SIG-M5 treated with dmso at 0.1 percent for 504 hours (cell line): ENCODE results near the gene KATNIP.

Experiments
- DNase-seq: peaks from one replicate; lab custom pipeline; 2025; ENCODE audit not compliant: unreplicated experiment; lab: John Stamatoyannopoulos, UW

KATNIP gene

GRCh38 chr16:27549746-27550581 lies at the start of gene KATNIP, which contains the start of gene GTF3C1:
Gene KATNIP, plus strand, starts transcription at chr16:27550144. Its CDS starts 27 bp downstream, at chr16:27550171.
Gene GTF3C1, minus strand, starts transcription at chr16:27549913. Its CDS starts 23 bp downstream, at chr16:27549890.
- DNase-seq, result peak; percentile 96

GRCh38 chr16:27500801-27501200 lies 49.1 kb upstream of the KATNIP start:
- DNase-seq, result no peak

- DNase-seq, result no peak
Observed at GRCh38 chr16:27503662-27504061, 46.3 kb upstream of the KATNIP start.

GRCh38 chr16:27505297-27506236 lies 44.4 kb upstream of the KATNIP start:
- DNase-seq, result no peak

GRCh38 chr16:27506771-27507170 lies 43.2 kb upstream of the KATNIP start:
- DNase-seq, result no peak

GRCh38 chr16:27508476-27508875 lies 41.5 kb upstream of the KATNIP start:
- DNase-seq, result no peak

- DNase-seq, result no peak
Observed at GRCh38 chr16:27511657-27512448, 38.1 kb upstream of the KATNIP start.

GRCh38 chr16:27514806-27515205 lies 35.1 kb upstream of the KATNIP start:
- no peak for DNase-seq

- DNase-seq, result peak; percentile 43
Observed at GRCh38 chr16:27515874-27516353, 34.0 kb upstream of the KATNIP start.

- DNase-seq, result no peak
Observed at GRCh38 chr16:27516365-27516764, 33.6 kb upstream of the KATNIP start.

- no peak for DNase-seq
Observed at GRCh38 chr16:27517664-27518063, 32.3 kb upstream of the KATNIP start.

- no peak for DNase-seq
Observed at GRCh38 chr16:27518226-27518625, 31.7 kb upstream of the KATNIP start.

GRCh38 chr16:27520982-27521673 lies 28.8 kb upstream of the KATNIP start:
- DNase-seq, result no peak

GRCh38 chr16:27522173-27522707 lies 27.7 kb upstream of the KATNIP start:
- DNase-seq, result no peak

- DNase-seq, result no peak
Observed at GRCh38 chr16:27526180-27526579, 23.8 kb upstream of the KATNIP start.

- DNase-seq, result no peak
Observed at GRCh38 chr16:27528294-27528693, 21.6 kb upstream of the KATNIP start.

- DNase-seq, result no peak
Observed at GRCh38 chr16:27529962-27530361, 20.0 kb upstream of the KATNIP start.

GRCh38 chr16:27531186-27531585 lies 18.8 kb upstream of the KATNIP start:
- DNase-seq, result no peak

- DNase-seq, result no peak
Observed at GRCh38 chr16:27531826-27532800, 17.8 kb upstream of the KATNIP start.
